GM15510 (cell line): ENCODE results near the gene BICD1.

Experiments used
- POLR2A ChIP-seq: IDR thresholded peaks from 3 replicates; pipeline ENCODE4 v1.6.1; 2011; ENCODE audit warnings: borderline replicate concordance; ENCODE audit not compliant: insufficient read length; ENCODE audit errors: extremely low read depth

BICD1 gene

DNA sequence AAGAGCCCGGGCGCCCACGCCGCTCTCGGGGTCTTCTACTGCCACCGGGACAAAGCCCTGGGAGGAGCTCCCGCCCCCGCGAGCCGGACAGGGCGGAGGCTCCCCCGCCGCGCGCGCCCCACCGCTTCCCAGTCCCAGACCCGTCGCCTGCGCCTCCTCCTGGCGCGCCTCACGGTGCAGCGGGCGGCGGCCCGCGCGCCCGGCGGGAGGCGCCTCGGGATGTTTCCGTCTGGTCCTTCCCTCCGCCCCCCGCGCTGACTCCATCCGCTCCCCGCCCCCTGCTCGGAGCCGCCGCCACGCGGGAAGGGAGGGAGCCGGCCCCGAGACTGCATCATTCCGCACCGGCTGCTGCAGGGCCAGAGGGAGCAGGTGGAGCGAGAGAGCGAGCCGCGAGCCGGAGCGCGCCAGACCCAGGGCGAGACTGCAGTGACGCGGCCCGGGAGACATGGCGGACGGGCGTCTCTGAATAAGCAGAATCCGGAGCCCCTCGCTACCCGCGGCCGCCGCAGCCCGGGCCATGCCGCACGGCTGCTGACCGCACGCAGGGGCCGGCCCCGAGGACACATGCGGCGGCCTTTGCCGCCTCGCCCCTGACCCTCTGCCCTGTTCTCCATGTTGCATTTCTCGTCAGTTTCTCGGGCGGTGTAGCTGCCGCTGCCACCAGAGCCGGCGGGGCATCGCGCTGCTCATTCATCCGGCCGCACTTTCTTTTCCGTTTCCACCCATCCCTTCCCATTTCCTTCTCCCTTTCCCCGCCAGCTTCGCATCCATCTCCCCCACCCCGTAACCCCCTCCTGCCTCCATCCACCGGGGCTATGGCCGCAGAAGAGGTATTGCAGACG, at the start of gene BICD1:
TSS of gene BICD1 (plus strand) at position 331 of the 842 bp plus-strand sequence. CDS start at position 816, 485 bp downstream.
- TF ChIP-seq POLR2A, result peak; percentile 82

GRCh38 chr12:32061033-32061432, 45.6 kb upstream of the BICD1 start:
- TF ChIP-seq POLR2A, result no peak

GRCh38 chr12:32062881-32063280, 43.8 kb upstream of the BICD1 start:
- no peak for TF ChIP-seq POLR2A

GRCh38 chr12:32063796-32064195, 42.9 kb upstream of the BICD1 start:
- TF ChIP-seq POLR2A, result no peak

GRCh38 chr12:32066206-32066605, 40.4 kb upstream of the BICD1 start:
- TF ChIP-seq POLR2A, result no peak

DNA sequence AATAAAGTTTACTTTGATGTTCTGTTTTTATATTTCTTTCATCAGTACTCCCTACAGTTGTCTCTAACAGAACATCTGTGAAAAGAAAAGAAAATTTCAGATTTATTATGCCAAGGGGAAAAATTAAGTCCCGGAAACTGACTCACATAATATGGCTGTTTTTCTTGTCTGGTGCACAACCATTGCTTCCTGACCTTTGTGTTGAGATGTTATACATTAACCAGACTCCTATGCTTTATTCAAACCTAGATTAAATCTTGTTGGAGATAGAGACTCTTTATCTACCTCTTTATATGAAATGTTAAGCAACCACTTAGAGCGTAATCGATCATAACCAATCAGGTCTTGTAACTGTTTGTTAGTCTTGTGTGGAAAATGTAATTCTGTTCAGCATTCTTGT, 37.6 kb upstream of the BICD1 start:
- no peak for TF ChIP-seq POLR2A

DNA sequence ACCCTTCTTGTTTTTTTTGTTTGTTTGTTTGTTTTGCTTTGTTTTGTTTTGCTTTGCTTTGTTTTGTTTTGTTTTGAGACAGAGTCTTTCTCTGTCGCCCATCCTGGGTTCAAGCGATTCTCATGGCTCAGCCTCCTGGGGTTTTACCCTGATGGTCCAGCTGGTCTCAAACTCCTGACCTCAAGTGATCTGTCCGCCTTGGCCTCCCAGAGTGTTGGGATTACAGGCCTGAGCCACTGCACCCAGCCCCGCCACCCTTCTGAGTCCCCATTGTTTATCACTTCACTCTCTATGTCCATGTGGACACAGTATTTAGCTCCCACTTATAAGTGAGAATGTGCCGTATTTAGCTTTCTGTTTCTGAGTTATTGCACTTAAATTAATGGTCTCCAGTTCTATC, 36.9 kb upstream of the BICD1 start:
- TF ChIP-seq POLR2A, result no peak

GRCh38 chr12:32070370-32070769, 36.3 kb upstream of the BICD1 start:
- no peak for TF ChIP-seq POLR2A

- TF ChIP-seq POLR2A, result no peak
These were observed 34.5 kb upstream of the BICD1 start for GRCh38 chr12:32072102-32072501.

- no peak for TF ChIP-seq POLR2A
These were observed 32.2 kb upstream of the BICD1 start for GRCh38 chr12:32074432-32074831.

GRCh38 chr12:32076941-32077340, 29.7 kb upstream of the BICD1 start:
- TF ChIP-seq POLR2A, result no peak

DNA sequence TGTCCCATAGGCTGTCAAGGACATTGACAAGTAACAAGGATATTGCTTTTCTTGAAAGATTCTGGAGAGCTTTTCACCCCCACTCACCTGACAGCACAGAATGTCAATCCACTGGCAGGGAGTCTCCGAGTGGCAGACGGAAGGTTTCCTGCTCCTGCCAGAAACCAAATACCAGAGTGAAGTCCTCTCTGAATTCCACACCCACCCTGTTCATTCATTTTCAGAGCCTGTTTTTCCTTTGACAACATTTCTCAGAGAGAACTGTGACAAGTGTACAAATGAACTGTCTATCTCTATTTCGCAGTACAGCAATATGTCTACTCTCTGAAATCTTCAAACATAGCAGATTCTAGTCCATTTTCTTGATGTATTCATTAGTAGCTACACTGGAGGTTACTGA, 26.2 kb upstream of the BICD1 start:
- no peak for TF ChIP-seq POLR2A

DNA sequence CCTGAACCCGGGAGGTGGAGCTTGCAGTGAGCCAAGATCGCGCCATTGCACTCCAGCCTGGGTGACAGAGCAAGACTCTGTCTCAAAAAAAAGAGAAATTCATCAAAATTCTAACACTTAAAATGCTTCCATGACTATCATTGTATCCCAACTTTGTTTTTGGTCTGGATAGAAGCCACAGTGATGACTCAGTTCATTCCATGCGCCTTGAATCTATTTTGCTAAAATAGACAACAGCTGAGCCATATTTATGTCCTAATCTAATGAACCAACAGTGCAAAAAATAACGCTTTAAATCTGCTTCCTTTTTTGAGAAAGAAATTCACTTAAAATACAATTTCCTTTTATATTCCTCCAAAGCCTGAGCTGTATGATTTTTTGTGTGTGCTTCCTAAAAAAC, 23.2 kb upstream of the BICD1 start:
- TF ChIP-seq POLR2A, result no peak

DNA sequence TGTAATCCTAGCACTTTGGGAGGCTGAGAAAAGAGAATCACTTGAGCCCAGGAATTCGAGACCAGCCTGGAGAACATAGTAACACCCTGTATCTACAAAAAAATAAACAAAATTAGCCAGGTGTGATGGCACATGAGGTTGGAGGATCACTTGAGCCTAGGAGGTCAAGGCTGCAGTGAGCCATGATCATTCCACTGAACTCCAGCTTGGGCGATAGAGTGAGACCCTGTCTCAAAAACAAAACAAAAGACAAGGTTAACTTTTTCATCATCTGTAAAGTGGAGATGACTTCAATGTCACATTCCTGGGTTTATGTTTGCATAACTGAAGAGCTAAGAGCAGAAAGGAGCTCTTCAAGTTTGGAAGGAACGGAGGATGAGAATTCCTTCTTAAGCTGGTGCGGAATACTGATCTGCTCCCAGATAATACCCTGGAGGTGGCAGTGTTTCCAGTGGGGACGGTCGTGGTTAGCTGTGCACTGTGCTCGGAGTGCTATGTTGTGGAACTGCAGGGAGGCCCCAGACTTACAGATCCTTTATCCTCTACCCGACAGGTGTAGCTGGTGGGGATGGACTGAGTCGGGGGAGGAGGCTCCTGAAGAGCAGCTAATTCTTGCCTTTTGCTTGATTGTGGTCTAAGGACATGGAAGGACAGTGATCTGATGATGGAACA, 22.5 kb upstream of the BICD1 start:
- no peak for TF ChIP-seq POLR2A

DNA sequence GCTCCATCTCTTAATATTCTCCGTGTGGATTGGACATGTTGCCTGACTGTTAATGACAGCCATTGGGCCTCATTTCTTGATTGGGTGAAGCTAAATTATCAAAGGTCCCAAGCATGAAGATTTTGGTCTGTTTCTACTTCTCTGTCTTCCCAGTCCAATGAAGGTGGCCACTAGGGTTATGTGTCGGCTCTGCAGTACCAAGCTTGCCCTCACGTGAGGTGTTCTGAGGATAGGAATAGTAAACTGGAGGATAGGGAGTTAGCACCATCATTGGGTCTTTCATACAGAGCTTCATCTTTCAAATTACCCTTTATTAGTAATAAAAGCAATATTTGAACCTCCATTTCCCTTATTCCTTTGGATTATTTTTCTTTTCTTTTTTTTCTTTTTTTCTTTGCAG, 21.9 kb upstream of the BICD1 start:
- no peak for TF ChIP-seq POLR2A

GRCh38 chr12:32087306-32087705, 19.3 kb upstream of the BICD1 start:
- no peak for TF ChIP-seq POLR2A
